HG03469 (cell line): ENCODE results near the gene GPR146.

Source experiments
- ATAC-seq: cut with Tn5 transposase; IDR thresholded peaks from one replicate; pipeline ENCODE4 v1.9.1; 2021; ENCODE audit warnings: mild to moderate bottlenecking, moderate library complexity, moderate number of reproducible peaks; ENCODE audit not compliant: unreplicated experiment

GPR146 gene

GRCh38 chr7:1041551-1042491 is 2.5 kb upstream of the GPR146 start:
- ATAC-seq: no peak

DNA sequence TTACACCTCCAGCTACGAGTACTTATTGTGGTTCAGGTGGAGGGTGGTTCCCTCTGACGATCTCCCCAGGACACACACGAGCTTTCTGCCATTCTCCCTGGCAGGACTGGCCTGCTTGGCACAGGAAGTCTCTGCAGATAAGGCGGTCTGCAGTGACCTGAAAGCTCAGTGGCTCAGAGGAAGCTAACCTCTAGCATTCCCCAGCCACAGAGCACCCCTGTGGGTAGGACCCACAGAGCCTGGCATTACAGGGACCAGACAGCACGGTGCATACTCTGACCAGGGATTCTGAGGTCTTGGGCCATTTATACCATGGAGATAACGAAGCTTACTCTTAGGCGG is 1.9 kb upstream of the GPR146 start:
- no peak for ATAC-seq

- no peak for ATAC-seq
Observed at GRCh38 chr7:1043552-1044188, 676 bp upstream of the GPR146 start.

DNA sequence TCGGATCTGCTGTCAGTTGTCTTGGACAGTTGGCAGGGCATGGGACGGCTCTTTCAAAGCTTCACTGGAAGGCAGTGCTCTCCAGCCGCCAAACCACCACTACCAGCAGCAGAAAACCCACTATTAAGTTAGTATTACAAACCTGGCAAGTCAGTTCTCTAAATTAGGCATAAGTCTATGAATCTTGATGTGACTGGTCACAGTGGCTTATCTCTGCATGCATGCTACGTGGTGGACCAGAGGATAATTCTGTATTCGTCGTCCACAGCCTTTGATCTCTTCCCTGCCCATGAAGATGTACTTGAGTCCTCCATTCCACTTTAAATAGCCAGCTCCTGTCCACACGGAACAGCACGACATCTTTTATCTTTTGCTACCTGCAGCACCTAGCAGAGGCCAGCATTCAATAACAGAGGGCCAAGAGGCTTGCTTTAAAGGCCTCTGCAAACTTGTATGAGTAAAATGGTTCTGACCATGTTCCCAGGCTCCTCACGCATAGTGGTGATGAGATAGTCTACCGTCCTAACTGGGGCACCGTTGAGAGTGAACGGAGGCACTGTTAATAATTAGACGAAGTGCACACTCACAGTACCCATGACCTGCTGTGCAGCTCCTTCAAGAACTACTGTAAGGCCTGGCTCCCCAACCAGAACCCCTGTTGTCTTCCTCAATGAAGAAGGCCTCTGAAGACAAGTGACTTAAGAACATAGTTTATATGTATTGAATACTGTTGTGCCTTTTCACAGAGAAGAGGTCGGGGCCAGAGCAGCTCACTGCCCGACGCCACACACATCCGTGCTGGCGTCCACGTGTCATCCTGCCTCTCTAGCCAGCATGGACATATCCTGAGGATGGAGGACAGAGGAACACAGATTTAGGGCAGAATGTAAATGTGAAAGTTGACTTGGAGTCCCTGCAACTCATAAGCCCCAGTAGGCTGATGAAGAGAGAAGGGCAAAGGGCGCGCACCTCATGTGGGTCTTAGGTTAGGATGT is 1.0 kb downstream of the GPR146 start:
- no peak for ATAC-seq

DNA sequence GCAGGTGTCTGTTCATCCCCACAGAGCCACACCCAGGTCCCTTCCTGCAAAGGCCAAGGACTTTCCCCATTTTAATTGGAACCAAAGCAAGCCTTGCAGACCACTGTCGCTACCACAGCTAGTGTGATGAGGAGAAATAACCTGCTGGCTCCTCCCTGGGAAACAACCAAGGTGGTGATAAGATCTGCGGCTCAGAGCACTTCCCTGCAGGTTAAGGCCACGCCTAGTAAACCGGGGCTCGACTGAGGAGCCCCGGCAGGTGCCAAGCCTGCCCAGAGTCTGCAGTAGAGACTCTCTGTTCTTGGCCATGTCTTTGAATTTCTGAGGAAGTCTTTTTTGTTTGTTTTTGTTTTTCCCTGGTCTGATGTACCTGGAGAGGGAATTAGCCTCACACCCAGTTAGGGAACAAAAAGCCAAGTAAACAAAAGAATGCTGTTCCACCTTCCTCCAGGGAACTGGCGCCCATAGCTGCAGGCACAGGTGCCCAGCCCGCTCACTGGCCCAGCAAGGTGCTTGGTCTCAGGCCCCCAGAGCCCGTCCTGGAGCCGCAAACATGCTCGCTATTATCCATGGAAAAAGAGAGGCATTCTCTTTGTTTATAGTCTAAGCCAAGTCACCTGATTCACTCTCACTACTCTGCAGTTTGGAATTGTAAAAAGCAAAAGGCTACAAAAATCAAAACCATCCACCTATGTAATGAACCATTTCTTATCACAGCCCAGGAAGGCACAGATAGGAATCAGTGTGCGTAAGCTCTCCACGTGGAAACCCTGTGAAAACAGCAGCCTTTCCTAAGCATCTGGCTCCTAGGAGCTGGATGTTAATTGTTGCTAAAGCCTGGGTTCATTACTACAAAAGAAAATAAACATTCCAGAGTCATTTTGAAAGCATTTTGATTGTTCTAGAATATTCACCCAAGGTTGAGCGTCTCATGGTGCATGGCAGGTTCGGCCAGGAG is 2.7 kb downstream of the GPR146 start:
- no peak for ATAC-seq

DNA sequence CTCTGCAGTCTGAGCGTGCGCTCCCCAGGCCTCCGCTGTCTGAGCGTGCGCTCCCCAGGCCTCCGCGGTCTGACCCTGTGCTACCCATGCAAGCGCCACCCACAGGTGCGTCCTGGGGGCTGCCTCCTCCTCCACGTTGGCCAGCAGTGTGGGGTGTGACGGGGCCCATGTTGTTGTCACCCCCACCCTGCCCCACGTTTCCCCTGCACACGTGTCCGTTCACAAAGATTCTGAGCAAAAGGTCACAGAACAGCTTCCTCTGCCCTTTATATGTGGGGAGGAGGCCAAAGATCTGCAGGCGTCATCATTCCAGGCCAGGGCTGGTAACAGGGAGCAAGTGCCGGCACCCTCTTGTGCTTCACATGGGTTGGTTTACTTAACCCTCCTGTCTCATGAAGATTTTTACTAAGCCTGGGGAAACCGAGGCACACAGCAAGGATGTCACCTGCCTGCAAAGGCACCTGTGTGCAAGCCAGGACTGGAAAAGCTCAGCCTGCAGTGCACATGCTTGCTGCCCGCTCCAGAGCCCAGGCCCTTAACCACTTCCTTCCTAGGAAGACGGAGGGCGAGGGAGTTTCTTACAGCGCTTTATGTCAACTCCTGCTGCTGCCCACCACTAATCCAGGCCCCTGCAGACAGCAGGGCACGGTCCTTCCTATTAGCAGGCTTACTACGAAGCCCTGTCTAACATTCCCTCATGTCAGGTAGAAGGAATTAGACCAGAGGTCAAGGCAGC is 4.8 kb downstream of the GPR146 start:
- ATAC-seq: no peak

DNA sequence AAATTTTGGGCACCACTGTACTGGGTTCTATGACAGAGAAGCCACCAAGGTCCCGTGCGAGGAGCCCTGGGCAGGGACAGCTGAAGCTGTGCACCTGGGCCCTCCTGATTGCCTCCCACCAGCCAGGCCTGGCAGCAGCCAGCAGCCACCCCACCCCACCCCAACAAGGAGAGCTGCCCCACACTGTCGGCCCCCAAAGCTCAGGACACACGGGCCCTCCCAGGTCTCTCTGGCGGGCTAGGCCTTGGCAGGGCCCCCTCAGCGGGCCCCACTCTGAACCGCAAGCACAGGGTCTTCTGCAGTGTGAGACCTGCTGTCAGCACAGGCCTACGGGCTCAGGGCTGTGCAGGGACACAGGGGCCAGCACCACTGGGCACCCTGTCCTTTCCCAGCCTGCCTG is 5.5 kb downstream of the GPR146 start:
- ATAC-seq: no peak

- ATAC-seq: no peak
Observed at GRCh38 chr7:1050254-1050906, 6.0 kb downstream of the GPR146 start.

GRCh38 chr7:1050956-1051690 is 6.8 kb downstream of the GPR146 start:
- no peak for ATAC-seq

DNA sequence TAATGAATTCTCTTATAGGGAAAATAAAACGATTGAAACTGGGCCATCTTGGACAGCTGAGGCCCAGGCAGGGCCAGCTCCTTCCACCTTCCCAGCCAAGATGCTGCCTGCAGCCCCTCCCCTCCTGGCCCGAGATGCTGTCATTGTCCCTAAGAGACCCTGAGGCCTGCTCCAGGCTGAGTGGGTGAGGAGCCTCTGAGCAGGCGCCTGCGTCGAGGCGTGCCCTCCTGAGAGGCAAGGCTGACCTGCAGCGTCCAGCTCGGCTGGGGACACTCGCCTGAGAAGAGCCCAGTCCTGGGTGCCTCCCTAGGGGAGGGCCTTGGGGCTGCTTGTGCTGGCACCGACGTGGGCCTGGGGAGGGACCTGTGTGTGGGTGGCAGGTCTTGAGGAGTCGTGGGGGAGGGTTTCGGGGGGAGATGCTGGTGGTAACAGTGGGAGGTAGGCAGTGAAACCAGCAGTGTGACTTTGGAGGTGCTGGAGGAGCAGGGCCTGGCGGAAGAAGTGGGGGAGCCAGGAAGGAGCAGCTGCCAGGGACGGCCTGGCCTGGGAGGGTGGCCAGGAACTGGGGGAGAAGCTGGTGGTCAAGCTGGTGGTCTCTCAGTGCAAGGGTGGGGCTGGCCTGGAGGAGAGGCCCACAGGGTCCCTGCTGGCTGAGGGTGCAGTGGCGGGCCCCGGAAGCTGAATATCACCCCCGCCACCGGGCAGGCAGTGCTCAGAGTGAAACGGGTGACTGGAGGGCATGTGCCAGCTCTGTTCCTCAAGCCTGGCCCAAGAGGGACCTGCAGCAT is 7.9 kb downstream of the GPR146 start:
- no peak for ATAC-seq

DNA sequence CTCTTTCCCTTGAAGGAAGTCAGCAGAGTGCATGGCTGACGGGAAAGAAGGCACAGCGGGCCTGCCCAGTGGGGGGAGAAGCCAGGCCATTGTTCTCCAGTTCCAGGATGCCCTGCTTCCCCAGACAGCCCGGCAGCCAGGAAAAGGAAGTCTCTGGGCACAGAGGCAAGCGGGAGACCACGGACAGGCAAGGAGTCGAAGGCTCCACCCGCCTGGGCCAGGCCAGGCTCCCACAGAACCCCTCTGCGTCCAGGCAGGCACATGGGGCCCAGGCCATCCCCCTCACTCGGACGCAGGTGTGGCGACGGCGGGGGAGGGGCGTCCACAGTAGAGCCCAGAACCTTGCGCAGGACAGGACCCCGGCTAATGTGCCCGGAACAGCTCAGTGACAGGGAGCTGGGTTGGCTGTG is 8.7 kb downstream of the GPR146 start:
- no peak for ATAC-seq

- ATAC-seq: no peak
Observed at GRCh38 chr7:1053816-1054370, 9.5 kb downstream of the GPR146 start.

DNA sequence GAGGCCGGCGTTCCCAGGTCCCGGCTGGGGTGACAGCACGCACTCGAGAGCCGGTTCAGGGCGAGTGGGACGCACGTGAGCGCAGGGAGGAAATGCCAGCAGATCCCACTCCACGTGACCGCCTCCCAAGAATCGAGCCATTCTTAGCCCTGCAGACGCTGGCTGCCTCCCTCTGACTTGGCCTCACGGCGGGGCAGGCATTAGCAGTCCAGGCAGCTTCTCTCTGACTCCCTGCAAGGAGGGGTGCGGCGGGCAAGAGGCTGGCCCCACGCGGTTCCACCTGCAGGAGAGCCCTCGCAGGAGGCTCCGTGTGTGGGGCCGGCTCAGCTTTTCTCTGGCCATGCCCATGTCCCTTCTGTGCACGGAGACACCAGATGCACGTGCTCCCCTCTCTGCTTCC is 10.1 kb downstream of the GPR146 start:
- ATAC-seq: no peak

DNA sequence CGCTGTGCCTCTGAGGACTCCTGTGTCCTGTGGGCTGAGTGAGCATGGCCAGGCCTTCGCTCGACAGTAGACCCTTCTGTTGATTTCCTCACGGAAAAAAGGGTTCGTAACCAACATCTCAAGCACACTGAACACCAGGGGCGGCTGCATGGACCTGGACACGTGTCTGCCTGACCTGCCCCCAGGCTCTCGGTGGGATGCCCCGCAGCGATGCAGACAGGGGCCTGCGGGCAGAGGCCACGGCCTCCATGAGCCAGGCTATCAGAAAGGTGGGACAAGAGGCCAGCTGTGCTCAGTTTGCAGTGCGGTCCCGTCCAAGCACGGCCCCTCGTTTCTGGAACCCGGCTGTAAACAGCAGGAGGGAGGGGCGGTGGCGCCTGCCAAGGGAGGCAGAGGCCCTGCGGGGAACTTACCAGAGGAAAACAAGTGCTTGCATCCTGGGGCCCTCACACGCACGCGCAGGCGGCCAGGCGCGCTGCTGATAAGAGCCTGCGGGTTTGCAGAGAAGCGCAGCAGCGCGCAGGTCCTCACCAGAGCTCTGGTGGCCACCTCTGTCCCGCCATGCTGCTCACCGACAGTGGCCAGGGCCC is 10.6 kb downstream of the GPR146 start:
- ATAC-seq: no peak

- no peak for ATAC-seq
Observed at GRCh38 chr7:1055491-1055955, 11.2 kb downstream of the GPR146 start.

DNA sequence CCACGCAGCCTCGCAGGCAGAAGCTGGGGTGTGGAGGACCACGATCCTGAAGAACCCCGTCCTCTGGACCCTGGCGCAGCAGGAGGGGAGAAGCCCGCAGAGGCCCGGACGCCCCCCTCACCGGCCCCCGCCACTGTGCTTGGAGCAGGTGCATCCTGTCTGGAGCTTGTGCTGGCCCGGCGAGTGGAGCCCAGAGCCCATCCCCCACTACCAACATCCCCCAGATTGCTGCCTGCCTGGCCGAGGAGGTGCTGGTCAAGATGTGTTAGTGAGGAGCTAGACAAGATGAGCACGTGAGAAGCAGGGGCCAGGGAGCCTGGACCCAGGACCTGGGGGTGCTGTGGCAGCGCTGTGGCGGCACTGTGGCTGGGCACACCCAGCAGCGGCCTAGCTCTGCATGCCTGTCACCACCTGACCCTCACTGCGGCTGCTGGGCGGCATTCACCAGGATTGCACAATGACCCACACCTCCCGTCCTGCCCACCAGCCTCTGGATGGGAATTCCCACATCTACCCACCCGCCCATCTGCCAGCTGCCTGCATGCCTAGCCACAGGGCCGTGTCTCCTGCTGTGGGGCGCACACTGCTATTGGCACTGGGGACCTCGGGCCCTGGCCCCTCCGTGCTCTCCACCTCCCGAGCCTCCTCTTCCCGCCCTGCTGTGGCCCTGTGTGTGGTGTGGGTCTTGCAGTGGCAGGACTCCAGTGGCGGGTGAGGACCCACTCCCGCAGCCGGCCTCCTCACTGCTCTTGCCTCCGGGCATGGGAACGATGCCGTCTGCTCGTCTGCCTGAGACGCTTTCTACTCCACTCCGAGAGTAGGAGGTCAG is 11.8 kb downstream of the GPR146 start:
- ATAC-seq: no peak
